Endometrial microvascular endothelial cells (primary cell): Measurements from ENCODE around the gene PPP1R36. TPM values are rescaled to one million over a fixed set of nuclear protein-coding genes. Genes with fewer than 3 reads are reported as not detected.
"Not testable (repeated sequence)": the region's sequence is repeated elsewhere in the genome, so short reads cannot be mapped to it uniquely, and the experiment has no call there.

ENCODE experiments used
- in situ Hi-C: cut with HindIII; loops from 2 replicates; pipeline ENCODE4 v1.10.0; 2017; ENCODE audit warnings: low sequenced_read_pairs, low pct_unique_long_range_greater_than_20kb; ENCODE audit errors: inconsistent ontology term
- total RNA-seq: library from RNA; depleted of rRNA; stranded (reverse); fragments of >200 nt; gene quantifications from one replicate; pipeline ENCODE4 v1.2.3, GENCODE V29; 2015; ENCODE audit errors: inconsistent ontology term

Gene PPP1R36
- total RNA-seq, 1 donor from 2014 or later, result not detected

- in situ Hi-C loops, result no loop called here
Observed at GRCh38 chr14:64604001-64604400, 54.2 kb downstream of the PPP1R36 start.

- in situ Hi-C loops, result no loop called here
Observed at GRCh38 chr14:64604881-64605280, 55.1 kb downstream of the PPP1R36 start.

- in situ Hi-C loops, result no loop called here
Observed at GRCh38 chr14:64605926-64606685, 56.3 kb downstream of the PPP1R36 start.

GRCh38 chr14:64610049-64610746 is 60.4 kb downstream of the PPP1R36 start:
- in situ Hi-C loops, result no loop called here

- in situ Hi-C loops, result no loop called here
Observed at GRCh38 chr14:64611358-64612020, 61.7 kb downstream of the PPP1R36 start.

GRCh38 chr14:64612021-64612380 is 62.2 kb downstream of the PPP1R36 start:
- in situ Hi-C loops, result no loop called here

- in situ Hi-C loops, result no loop called here
Observed at GRCh38 chr14:64612971-64613666, 63.4 kb downstream of the PPP1R36 start.

GRCh38 chr14:64614166-64614565 is 64.4 kb downstream of the PPP1R36 start:
- in situ Hi-C loops, result no loop called here

GRCh38 chr14:64614805-64615391 is 65.1 kb downstream of the PPP1R36 start:
- in situ Hi-C loops, result no loop called here

GRCh38 chr14:64617872-64618408 is 68.2 kb downstream of the PPP1R36 start:
- in situ Hi-C loops, result not testable (repeated sequence)

GRCh38 chr14:64620910-64621309 is 71.1 kb downstream of the PPP1R36 start:
- in situ Hi-C loops, result no loop called here

- in situ Hi-C loops, result no loop called here
Observed at GRCh38 chr14:64623554-64624165, 73.9 kb downstream of the PPP1R36 start.

GRCh38 chr14:64625386-64626232 is 75.8 kb downstream of the PPP1R36 start:
- in situ Hi-C loops, result no loop called here

GRCh38 chr14:64628940-64629408 is 79.2 kb downstream of the PPP1R36 start:
- in situ Hi-C loops, result no loop called here

- in situ Hi-C loops, result no loop called here
Observed at GRCh38 chr14:64630778-64631177, 81.0 kb downstream of the PPP1R36 start.

- in situ Hi-C loops, result not testable (repeated sequence)
Observed at GRCh38 chr14:64631222-64631621, 81.5 kb downstream of the PPP1R36 start.

- in situ Hi-C loops, result no loop called here
Observed at GRCh38 chr14:64632056-64632455, 82.3 kb downstream of the PPP1R36 start.
